ENCODE results near the gene MRPL44. TPM values are rescaled to one million over a fixed set of nuclear protein-coding genes. Genes with fewer than 3 reads are reported as not detected.

The MRPL44 gene
- total and polyA plus RNA-seq, 2 of the 13 experiments (the other 11 are each of a cell fraction or from before 2014, with no cell fraction given): 38.4 to 78.0 TPM

- TF ChIP-seq ZNF687 (CRISPR knock-in tag; IDR thresholded peaks at IDR 0.05): peak; percentile 88
- TF ChIP-seq MAFK (conservative IDR thresholded peaks at IDR 0.05 in 1 of 2, IDR thresholded peaks at IDR 0.05 in 1 of 2; ENCODE audit: low read length in 2 of 2): peak in 1 of 2 experiments; percentile 81; a peak in 2 of 4 replicates
- TF ChIP-seq ISX (CRISPR knock-in tag; conservative IDR thresholded peaks at IDR 0.05): peak; percentile 93; the same call in 1 of the 2 replicates
- TF ChIP-seq GFI1 (CRISPR knock-in tag; IDR thresholded peaks at IDR 0.05; ENCODE audit: borderline replicate concordance): peak; percentile 66; the same call in 1 of the 2 replicates
- TF ChIP-seq NR2F6 (IDR thresholded peaks at IDR 0.05): no peak
- TF ChIP-seq NR2F6 (CRISPR knock-in tag; IDR thresholded peaks at IDR 0.05): peak; percentile 74
- TF ChIP-seq GABPB1 (CRISPR knock-in tag; IDR thresholded peaks at IDR 0.05): peak; percentile 91
- peak; percentile 83 for TF ChIP-seq JARID2 (CRISPR knock-in tag; IDR thresholded peaks at IDR 0.05; ENCODE audit: insufficient replicate concordance)
- no peak for TF ChIP-seq ZNF75D (CRISPR knock-in tag; IDR thresholded peaks at IDR 0.05; ENCODE audit: borderline replicate concordance)
- peak; percentile 80 for TF ChIP-seq MAX (IDR thresholded peaks at IDR 0.05)
- TF ChIP-seq ZBTB38 (CRISPR knock-in tag; IDR thresholded peaks at IDR 0.05): peak; percentile 90
- 0 out of 2 replicates have a peak, but pooled peaks have one; percentile 39 for TF ChIP-seq PRDM10 (CRISPR knock-in tag; IDR thresholded peaks at IDR 0.05; ENCODE audit: low read depth)
- TF ChIP-seq THRA (CRISPR knock-in tag; IDR thresholded peaks at IDR 0.05; ENCODE audit: borderline replicate concordance): peak; percentile 92
Observed at GRCh38 chr2:223944703-223945531, 12.3 kb upstream of the MRPL44 start, which contains the start of gene WDFY1 (continued).

Data from HepG2 (cell line).